Activated B cell treated with CpG ODN at 0.5 μM for 24 hours (primary cell): ENCODE results near the gene TBX6. TPM values are rescaled to one million over a fixed set of nuclear protein-coding genes. Genes with fewer than 3 reads are reported as not detected.

Experiments
- ATAC-seq: fragments of 200-7000 bp; cut with Tn5 transposase; one replicate; pipeline ENCODE4 v1.10.0; 2021; ENCODE audit warnings: low read depth, mild to moderate bottlenecking, moderate library complexity
- CTCF ChIA-PET: fragments of 350-600 bp; sonication (Branson Sonifier 250); formaldehyde crosslinking; loops from one replicate; lab custom pipeline; 2021; ENCODE audit warnings: antibody characterized with exemption; lab: Charles Lee
- POLR2A ChIA-PET: fragments of 350-600 bp; sonication (Branson Sonifier 250); formaldehyde crosslinking; loops from one replicate; lab custom pipeline; 2021; ENCODE audit warnings: antibody characterized with exemption; lab: Charles Lee
- DNase-seq: peaks from one replicate; pipeline ENCODE4 v3.0.0; 2022
- H3K27ac Mint-ChIP-seq: one replicate; pipeline ENCODE4 v1.8.0; 2020; ENCODE audit warnings: mixed read lengths
- H3K27me3 Mint-ChIP-seq: one replicate; pipeline ENCODE4 v1.8.0; 2021; ENCODE audit warnings: mixed read lengths
- H3K36me3 Mint-ChIP-seq: one replicate; pipeline ENCODE4 v1.8.0; 2021; ENCODE audit warnings: low read depth, mixed read lengths
- H3K4me1 Mint-ChIP-seq: one replicate; pipeline ENCODE4 v1.8.0; 2021; ENCODE audit warnings: mixed read lengths
- H3K4me3 Mint-ChIP-seq: one replicate; pipeline ENCODE4 v1.8.0; 2020; ENCODE audit warnings: mild to moderate bottlenecking, mixed read lengths
- H3K9me3 Mint-ChIP-seq: one replicate; pipeline ENCODE4 v1.8.0; 2020; ENCODE audit warnings: mixed read lengths
- CTCF ChIP-seq: fragments of 200-600 bp; IDR thresholded peaks from one replicate; pipeline ENCODE4 v1.8.0; 2022; ENCODE audit warnings: antibody characterized with exemption, mild to moderate bottlenecking
- intact Hi-C: fragments of 100-400 bp; cut with micrococcal nuclease; formaldehyde crosslinking; loops from one replicate; pipeline ENCODE4 v1.15.1; 2024
- total RNA-seq: library from RNA; stranded (reverse); gene quantifications from 2 replicates; pipeline ENCODE4 v1.2.3, GENCODE V29; 2022

TBX6 gene
- total RNA-seq, 1 donor from 2014 or later = 2.3 TPM

GRCh38 chr16:30108059-30108850 is 16.5 kb upstream of the TBX6 start:
- Mint-ChIP-seq H3K27me3 (no peaks in the 10 kb centered on the region), H3K4me1 (no peaks in the 10 kb centered on the region), H3K4me3 (no peak overlapping the region), H3K9me3 (no peaks in the 10 kb centered on the region), H3K27ac (no peak overlapping the region), H3K36me3 (peaks cover 34% of the 10 kb centered on the region)
- ATAC-seq (no peak), DNase-seq (no peak)
- TF ChIP-seq CTCF = no peak
- ChIA-PET CTCF (no interaction called here), POLR2A (interaction anchor here (0.6 to 1.3 kb wide), 4 partner anchors 12 to 76 kb away, joined by 3 to 5 read pairs (median 4); partner anchors contain the start of genes CORO1A and YPEL3)
- intact Hi-C loops = no loop called here

- H3K36me3 Mint-ChIP-seq = peaks cover 23% of the 10 kb centered on the region
- CTCF ChIA-PET = no interaction called here
- H3K4me1 Mint-ChIP-seq = no peaks in the 10 kb centered on the region
- H3K27me3 Mint-ChIP-seq = no peaks in the 10 kb centered on the region
- POLR2A ChIA-PET = no interaction called here
- H3K27ac Mint-ChIP-seq = no peak overlapping the region
- no peak overlapping the region for H3K4me3 Mint-ChIP-seq
- H3K9me3 Mint-ChIP-seq = no peaks in the 10 kb centered on the region
- intact Hi-C loops = no loop called here
- no peak for TF ChIP-seq CTCF
- DNase-seq (no peak), ATAC-seq (no peak)
Measured at GRCh38 chr16:30104492-30104891, 12.8 kb upstream of the TBX6 start.

GRCh38 chr16:30104090-30104489 is 12.4 kb upstream of the TBX6 start:
- ATAC-seq (no peak), DNase-seq (no peak)

GRCh38 chr16:30096862-30097563 is 5.3 kb upstream of the TBX6 start:
- Mint-ChIP-seq H3K27ac (peak overlapping the region; percentile 92), H3K9me3 (peaks cover 12% of the 10 kb centered on the region), H3K4me1 (peaks cover 41% of the 10 kb centered on the region), H3K27me3 (no peaks in the 10 kb centered on the region), H3K4me3 (peak overlapping the region; percentile 80), H3K36me3 (peaks cover 33% of the 10 kb centered on the region)
- no peak for TF ChIP-seq CTCF
- ChIA-PET POLR2A (interaction anchor here (0.7 to 8.7 kb wide), 3 partner anchors 28 to 88 kb away, joined by 3 to 335 read pairs (median 116); partner anchors contain the start of genes ALDOA and CORO1A), CTCF (no interaction called here)
- no peak for DNase-seq
- intact Hi-C loops = loop anchor here (1.0 kb wide), 2 partner anchors 26 to 32 kb away; partner anchors contain the start of genes ALDOA and MAPK3
- no peak for ATAC-seq

More at GRCh38 chr16:30104090-30104489, 12.4 kb upstream of the TBX6 start:
- ChIA-PET POLR2A (no interaction called here), CTCF (interaction anchor here (1.4 kb wide), 1 partner anchor 8 kb away, joined by 4 read pairs; no protein-coding TSS in a partner anchor)
- H3K27me3 Mint-ChIP-seq = no peaks in the 10 kb centered on the region
- no peak overlapping the region for H3K27ac Mint-ChIP-seq
- H3K4me1 Mint-ChIP-seq = no peaks in the 10 kb centered on the region
- no peak for TF ChIP-seq CTCF
- H3K9me3 Mint-ChIP-seq = no peaks in the 10 kb centered on the region
- peaks cover 23% of the 10 kb centered on the region for H3K36me3 Mint-ChIP-seq
- H3K4me3 Mint-ChIP-seq = no peak overlapping the region
- intact Hi-C loops = no loop called here
